NCI-H187 (cell line): Measurements from ENCODE around the gene VAT1L.

Experiments
- DNase-seq, 2 experiments: peaks; one replicate each; lab custom pipeline; 2025; lab: John Stamatoyannopoulos, UW

The VAT1L gene

GRCh38 chr16:77782694-77783093, 5.7 kb upstream of the VAT1L start:
- DNase-seq, result no peak

- no peak for DNase-seq
Observed at GRCh38 chr16:77784441-77785372, 3.7 kb upstream of the VAT1L start.

GRCh38 chr16:77785373-77785764, 3.0 kb upstream of the VAT1L start:
- DNase-seq, result no peak

- no peak for DNase-seq
Observed at GRCh38 chr16:77786186-77786847, 2.0 kb upstream of the VAT1L start.

- no peak for DNase-seq
Observed at GRCh38 chr16:77787452-77787851, 912 bp upstream of the VAT1L start.

GRCh38 chr16:77789085-77790008, 983 bp downstream of the VAT1L start:
- DNase-seq, result no peak

GRCh38 chr16:77790009-77790372, 1.6 kb downstream of the VAT1L start:
- DNase-seq, result no peak

GRCh38 chr16:77790912-77791311, 2.5 kb downstream of the VAT1L start:
- DNase-seq, result no peak

GRCh38 chr16:77793417-77793816, 5.1 kb downstream of the VAT1L start:
- DNase-seq, result peak in 1 of 2 experiments; percentile 60

- DNase-seq, result no peak
Observed at GRCh38 chr16:77794586-77794985, 6.2 kb downstream of the VAT1L start.

- DNase-seq, result no peak
Observed at GRCh38 chr16:77801817-77802216, 13.5 kb downstream of the VAT1L start.

GRCh38 chr16:77805398-77805797, 17.0 kb downstream of the VAT1L start:
- DNase-seq, result no peak

GRCh38 chr16:77807021-77807420, 18.7 kb downstream of the VAT1L start:
- DNase-seq, result no peak

GRCh38 chr16:77812856-77813500, 24.6 kb downstream of the VAT1L start:
- DNase-seq, result no peak

GRCh38 chr16:77816293-77816692, 27.9 kb downstream of the VAT1L start:
- no peak for DNase-seq

GRCh38 chr16:77820340-77820739, 32.0 kb downstream of the VAT1L start:
- DNase-seq, result no peak

GRCh38 chr16:77822661-77823060, 34.3 kb downstream of the VAT1L start:
- DNase-seq, result no peak

GRCh38 chr16:77823067-77823466, 34.7 kb downstream of the VAT1L start:
- DNase-seq, result no peak

GRCh38 chr16:77825196-77825595, 36.8 kb downstream of the VAT1L start:
- no peak for DNase-seq

GRCh38 chr16:77827032-77827431, 38.7 kb downstream of the VAT1L start:
- no peak for DNase-seq

GRCh38 chr16:77833921-77834634, 45.7 kb downstream of the VAT1L start:
- no peak for DNase-seq
